ENCODE results near the gene SNX7.

Gene SNX7

DNA sequence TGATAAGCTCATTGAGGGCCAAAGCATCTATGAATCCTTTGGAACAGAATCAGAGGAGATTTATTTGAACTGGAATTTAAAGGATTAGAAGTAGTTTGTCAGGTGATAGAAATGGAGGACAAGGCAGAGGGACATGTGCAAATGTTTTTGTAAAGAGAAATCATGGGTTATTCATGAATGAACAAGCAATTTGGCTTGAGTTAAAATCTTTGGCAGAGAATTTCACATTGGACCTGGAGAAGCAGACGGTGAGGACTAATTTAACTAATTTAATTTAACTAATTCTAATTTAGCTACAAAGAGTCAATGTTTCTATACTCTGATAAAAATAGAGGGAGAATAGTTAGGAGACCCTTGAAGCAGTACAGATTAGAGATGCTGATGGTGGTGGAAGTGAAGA lies 36.3 kb downstream of the SNX7 start:
- no peak for DNase-seq (ENCODE audit: low spot score)

DNA sequence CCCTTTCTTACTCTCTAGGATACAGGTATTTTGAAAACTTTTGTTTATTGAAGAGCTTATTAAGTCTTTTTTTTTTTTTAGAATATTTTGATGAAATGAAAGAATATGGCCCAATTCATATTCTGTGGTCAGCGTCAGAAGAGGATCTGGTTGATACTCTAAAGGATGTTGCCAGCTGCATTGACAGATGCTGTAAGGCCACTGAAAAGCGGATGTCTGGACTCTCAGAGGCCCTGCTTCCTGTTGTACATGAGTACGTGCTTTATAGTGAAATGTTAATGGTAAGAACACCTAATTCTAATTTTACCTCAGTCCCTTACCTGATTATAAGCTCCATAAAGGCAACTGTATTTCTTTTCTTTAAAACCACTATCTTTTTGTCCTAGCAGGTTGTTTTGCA lies 37.1 kb downstream of the SNX7 start:
- no peak for DNase-seq (ENCODE audit: low spot score)

DNA sequence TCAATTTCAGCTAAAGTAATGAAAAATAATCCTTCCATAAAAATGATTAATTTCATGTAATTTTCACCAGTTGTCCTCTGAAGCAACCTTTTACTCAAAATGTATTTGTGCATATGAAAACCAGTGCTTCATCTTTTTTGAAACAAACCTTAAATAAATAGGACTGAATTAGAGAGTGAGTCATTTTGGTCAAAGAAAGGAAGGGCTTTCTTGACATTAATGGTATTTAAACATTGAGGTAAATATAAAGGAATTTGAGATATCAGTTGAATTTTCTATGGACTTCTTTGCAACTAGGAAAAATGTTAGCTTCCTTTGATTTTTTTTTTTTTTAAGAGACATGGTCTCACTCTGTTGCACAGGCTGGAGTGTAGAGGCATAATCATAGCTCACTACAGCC lies 38.7 kb downstream of the SNX7 start:
- no peak for DNase-seq (ENCODE audit: low spot score)

DNA sequence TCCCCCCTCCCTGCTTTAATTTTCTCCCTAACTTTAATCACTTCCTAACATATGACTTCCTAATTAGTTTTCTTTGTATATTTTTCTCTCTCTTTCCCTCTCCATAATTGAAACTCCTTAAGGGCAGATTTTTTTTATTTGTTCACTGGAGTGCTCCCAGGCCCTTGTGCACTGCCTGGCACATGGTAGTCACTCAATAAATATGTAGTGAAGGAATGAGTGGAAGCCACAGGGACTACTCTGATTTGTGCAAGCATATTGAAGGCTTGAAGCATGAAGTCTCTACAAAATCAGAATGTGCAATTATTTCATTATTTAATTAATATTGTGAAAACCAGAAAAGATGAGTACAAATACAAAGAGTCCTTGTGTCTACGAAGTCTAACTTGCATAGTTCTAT lies 41.5 kb downstream of the SNX7 start:
- DNase-seq (ENCODE audit: low spot score): no peak

DNA sequence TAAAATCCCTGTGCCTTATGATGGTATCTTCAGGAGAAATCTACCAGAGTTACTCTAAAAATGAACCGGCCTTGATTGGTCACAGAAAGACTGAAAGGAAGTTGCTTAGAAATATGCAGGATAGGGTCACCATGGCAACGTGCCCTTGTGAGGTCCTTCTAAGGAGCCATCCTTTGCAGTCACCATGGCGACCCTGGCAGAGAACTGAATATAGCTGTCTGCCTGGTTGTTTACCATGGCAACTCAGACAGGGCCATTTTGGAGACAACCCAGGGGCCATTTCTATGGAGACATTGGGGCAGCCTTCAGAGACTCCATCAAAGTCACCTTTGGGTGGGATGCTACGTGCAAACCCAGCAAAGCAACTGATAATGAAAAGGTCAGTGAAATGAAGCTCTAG lies 43.0 kb downstream of the SNX7 start:
- DNase-seq (ENCODE audit: low spot score): no peak

DNA sequence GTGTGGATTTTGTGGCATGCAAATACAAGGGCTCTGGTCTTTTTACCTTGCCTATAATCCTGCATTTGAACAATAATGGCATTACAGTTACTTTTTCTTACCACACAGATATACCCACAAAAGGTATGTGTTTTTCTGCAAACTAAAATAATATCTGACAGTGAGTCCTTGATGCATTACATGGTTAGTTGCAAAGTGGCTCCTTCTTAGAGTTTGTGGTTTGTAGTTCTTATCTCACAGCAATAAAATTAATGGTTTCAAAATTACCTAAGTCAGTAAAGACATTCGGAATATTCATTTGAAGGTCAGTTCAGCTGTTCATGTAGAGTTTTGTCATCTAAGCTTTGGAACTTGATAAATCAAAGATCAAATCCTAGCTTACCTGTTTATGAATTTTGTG lies 43.5 kb downstream of the SNX7 start:
- no peak for DNase-seq (ENCODE audit: low spot score)

DNA sequence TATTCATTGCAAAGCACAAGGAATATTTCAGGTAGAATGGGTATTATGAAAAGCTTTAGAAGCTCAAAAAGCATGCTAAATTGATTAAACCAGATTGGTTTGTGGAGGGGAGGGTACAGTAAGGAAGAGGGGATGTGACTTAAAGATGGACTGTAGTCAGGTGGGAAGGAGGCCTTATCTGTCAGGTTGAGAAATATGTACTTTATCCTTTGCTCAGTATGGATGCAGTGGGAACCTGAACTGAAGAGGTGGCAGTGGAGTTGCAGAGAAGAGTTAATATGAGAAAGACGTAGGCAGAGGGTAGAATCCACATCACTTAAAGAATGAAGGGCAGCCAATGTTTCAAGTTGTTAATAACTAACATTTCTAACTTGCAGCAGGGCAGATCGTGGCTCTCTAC lies 44.1 kb downstream of the SNX7 start:
- DNase-seq (ENCODE audit: low spot score): no peak

DNA sequence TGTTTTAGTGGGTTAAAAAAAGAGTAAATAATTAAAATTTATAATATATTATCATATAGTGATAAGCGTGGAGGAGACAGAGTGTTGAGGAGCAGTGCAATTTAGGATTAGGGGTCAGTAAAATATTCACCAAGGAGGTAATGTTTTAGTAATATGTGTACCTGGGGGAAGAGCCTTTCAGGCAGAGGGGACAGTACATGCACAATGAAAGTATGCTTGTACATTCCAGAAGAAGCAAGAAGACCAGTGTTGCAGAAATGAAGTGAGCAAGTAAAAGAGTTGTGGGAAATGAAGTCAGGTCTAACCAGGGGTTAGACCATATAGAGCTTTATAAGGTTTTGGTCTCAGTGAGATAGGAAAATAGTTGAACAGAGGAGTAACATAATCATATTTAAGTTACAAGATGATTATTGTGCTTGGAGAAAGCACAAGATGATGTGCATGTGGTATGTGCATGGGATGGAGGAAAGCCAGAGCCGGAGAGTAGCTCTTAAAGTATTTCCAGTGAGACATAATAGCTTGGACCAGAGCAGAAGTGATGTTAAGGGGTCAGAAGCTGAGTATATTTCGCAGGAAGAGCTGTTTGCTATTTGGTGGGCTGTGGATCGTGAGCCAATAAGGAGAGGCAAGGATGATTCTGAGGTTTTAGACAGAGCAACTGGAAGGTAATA lies 44.8 kb downstream of the SNX7 start:
- DNase-seq (ENCODE audit: low spot score): no peak

DNA sequence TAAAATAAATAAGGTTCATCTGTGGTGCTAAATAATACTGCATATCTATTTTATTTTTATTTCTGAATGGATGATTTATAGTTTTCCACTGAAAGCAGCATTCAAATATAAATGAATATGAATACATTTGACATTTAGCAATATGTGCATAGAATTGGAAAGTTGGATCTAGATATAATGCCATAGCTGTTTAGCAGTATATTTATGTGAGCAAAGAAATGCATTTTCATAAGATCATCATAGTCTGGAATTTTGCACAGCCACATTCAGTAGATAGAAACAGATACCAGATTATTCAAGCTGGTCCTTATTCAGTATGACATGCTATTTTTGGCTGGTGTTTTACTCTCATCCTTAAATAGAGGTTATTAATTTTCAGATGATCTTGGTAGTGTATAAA lies 46.0 kb downstream of the SNX7 start:
- DNase-seq (ENCODE audit: low spot score): no peak

DNA sequence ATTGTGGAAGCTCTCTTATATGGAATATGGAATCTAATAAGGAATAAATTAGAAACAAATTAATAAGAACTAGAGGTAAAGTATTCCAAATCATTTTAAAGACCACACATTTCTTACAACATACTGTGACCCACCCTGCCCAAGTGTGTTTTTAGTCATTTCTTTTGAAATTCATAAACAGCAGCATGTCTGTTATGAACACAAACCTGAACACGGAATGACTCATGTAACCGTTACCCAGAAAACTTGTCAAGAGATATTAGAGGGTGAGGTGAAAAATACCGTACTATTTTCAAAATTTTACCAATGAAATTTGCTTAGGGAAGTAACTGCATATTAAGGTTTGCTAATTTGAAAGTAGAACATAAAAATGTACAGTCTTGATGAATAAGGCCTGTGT lies 48.4 kb downstream of the SNX7 start:
- no peak for DNase-seq (ENCODE audit: low spot score)

DNA sequence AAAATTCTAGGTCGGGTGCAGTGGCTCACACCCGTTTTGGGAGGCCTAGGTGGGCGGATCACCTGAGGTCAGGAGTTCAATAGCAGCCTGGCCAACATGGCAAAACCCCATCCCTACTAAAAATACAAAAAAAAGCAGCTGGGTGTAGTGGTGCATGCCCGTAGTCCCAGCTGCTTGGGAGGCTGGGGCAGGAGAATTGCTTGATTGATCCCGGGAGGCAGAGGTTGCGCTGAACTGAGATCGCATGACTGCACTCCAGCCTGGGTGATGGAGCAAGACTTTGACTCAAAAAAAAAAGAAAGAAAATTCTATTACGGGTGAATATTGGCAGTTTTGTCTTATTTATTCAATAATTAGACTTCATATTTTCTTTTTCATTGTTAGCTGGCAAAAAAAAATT lies 62.1 kb downstream of the SNX7 start:
- DNase-seq (ENCODE audit: low spot score): no peak

DNA sequence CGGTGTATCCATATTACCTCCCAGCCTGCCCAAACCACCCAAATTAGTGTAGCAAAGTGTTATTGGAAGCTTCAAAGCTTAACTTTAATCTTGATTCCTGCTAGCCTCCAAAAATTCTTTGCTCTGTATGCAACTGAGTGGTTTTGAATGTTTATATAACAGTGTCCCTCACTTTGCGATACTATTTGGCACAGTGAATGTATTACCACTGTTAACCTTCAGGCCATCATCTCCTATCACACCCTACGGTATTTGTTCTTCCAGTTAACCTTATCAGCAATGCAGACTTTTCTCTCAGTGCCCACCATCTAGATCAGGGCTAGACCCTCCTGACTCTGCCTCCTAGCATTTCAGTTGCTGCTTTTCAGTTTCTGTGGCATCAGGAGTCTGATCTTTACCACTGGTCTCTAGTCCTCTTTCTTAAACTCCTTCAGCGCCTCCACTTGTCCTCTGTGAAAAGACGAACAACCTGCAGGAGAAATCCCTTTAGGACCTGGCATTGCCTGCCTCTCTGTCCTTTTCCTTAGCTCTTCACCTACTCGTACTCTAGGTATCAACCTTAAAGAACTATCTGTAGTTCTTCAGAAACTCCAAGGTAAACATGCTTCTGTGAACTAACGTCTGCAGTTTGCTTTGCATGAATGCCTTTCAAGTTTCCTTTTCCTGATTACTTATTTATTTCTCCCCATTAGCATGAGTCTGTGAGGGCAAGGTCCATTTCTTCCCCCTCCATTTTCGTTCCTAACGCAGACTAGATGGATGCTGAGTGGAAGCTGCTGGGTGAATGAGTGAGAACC lies 71.7 kb downstream of the SNX7 start:
- DNase-seq (ENCODE audit: low spot score): no peak

DNA sequence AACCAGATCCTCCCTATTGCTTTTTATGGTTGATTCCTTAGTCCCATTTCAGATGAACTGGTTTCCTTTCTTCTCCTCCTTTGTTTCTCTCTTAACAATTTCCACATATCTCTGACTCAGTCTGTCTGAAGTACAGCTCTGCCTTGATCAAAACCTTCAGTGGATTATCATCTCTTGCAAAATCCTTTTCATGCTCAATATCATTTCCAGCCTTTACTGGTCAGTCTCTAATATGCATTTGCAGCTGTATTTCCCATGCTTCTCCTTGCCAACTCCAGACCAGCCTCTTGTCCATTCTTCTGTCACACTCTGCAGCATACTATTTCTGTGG lies 72.2 kb downstream of the SNX7 start:
- DNase-seq (ENCODE audit: low spot score): no peak

DNA sequence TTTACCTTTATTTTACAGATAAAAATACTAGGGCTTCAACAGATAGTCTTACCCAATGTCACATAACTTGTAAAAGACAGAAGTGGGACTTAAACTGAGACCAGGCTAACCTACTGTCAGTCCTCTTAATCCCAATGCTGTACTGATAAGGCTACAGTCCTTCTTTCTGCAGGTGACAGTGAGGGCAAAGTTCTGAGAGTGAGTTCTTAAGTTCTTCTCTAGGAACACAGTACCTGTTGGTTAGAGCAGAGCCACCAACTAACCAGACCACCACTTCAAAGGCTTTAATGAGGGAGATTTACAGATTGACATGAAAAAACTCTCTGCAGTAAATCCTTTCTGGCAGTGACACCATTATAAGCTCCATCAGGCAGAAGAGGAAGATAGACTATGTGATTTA lies 74.2 kb downstream of the SNX7 start:
- DNase-seq (ENCODE audit: low spot score): no peak

DNA sequence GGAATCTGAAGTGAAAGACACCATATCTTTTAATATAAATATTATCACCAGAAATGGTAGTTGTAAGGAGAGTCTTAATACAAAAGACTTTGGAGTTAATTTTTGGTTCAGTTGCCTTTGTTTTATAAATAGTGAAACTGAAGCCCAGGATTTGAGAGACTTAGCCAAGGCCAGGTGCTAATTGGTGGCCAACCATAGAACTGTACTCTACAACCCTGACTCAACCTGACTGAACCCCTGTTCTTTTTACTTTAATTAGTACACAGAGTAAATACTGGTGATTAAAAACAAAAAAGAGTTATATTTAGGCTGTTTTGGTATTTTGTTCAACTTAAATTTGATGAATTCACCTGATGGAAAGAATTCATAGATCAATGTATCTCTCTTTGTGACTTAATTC lies 76.3 kb downstream of the SNX7 start:
- DNase-seq (ENCODE audit: low spot score): no peak

DNA sequence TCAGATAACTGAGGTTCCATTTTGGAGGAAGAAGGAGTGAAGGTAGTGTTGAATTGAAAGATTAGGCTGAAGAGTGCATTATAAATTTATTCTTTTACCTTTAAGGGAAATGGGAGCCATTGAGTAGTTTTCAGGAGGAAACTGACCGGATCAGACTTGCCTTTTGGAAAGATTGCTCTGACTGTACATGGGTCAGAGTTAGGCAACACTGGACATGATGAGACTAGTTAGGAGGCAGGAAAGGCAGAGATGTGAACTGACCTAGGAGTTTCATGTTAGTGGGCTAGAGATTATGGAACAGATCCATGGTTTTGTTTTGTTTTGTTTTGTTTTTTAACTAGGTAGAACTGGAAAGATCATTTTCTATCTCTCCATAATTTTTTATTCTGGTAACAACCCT lies 78.2 kb downstream of the SNX7 start:
- DNase-seq (ENCODE audit: low spot score): no peak

DNA sequence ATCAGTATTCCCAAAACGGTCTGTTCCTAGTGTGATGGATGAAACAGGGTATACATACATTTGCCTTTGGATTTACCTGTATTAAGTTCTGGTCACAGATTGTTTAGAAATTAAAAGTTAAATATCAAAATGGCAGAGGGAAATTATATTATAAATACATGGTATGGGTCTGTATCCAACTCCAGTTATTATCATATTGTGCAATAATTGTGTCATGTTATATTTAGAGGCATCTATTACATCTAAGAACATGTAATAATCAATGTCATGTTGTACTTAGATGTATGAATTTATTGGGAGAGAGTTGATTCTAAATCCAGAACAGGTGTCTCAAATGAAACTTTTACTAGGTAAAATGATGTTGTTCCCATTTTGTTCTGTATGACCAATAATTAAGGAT lies 79.6 kb downstream of the SNX7 start:
- DNase-seq (ENCODE audit: low spot score): no peak

DNA sequence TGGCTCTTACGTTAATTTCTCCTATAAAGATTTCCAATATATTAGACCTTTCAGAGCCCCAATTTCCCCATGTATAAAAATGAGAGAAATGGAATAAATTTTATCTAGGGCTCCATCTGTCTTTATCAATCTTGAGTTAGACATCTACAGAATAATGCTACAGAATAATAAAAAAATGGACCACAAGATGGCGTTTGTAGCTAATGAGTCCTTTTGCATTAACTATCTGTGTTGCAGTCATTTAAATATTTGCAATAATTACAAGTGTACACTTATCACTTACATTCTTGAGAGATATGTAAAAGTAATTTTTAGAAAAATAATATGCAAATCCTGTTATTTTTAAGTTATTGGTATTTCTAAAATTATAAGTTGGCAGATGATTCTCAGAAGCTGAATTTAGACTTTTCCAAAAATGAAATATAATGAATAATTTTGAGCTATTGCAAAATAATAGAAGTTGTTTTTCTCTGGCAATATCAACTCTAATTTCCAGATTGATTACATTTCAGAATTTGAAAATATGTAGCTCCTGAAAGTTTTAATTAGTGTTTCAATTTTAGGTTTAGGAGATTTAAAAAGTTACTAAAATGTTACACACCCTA lies 87.7 kb downstream of the SNX7 start:
- DNase-seq (ENCODE audit: low spot score): peak; percentile 20

DNA sequence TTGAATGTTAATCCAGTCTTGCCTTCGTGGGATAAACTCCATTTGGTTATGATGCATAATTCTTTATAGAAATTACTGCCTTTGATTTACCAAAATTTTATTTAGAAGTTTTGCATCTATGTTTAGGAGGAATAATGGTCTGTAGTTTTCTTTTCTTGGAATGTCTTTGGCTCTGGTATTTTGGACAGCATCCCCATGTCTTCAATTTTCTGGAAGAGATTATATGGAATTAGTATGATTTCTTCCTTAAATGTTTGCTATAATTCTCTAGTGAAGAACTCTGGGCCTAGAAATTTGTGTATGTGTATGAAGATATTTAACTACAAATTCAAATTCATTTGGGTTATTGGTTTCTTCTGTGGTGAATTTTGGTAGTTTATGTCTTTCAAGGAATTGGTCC lies 92.7 kb downstream of the SNX7 start:
- DNase-seq (ENCODE audit: low spot score): no peak

DNA sequence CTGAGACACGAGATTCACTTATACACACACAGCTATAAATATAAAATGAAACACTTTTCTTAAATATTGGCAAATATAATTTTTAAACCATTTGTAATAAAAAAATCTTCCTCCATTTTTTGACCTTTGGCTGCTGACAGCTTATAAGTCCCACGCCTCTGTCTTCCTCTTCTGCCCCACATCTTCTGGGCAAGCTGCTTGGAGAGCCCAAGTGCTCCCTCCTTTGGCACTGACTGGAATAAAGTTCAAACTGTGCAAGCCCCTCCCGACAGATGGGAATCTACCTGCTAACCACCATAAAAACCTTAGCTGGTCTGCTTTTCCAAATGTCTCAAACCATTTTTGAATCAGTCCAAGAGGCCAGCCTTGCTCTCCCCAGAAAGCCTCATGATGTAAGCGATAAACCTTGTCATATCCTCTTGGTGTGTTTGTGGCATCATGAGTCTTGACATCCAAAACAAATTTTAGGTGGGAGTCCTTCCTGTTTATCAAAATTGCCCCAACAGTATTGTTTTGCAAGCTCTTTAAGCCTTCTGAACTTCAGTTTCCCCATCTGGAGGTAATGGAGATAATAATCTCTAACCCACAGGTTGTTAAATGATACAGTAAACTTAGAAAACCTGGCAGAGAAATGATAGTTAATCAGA lies 99.8 kb downstream of the SNX7 start:
- DNase-seq (ENCODE audit: low spot score): no peak

DNA sequence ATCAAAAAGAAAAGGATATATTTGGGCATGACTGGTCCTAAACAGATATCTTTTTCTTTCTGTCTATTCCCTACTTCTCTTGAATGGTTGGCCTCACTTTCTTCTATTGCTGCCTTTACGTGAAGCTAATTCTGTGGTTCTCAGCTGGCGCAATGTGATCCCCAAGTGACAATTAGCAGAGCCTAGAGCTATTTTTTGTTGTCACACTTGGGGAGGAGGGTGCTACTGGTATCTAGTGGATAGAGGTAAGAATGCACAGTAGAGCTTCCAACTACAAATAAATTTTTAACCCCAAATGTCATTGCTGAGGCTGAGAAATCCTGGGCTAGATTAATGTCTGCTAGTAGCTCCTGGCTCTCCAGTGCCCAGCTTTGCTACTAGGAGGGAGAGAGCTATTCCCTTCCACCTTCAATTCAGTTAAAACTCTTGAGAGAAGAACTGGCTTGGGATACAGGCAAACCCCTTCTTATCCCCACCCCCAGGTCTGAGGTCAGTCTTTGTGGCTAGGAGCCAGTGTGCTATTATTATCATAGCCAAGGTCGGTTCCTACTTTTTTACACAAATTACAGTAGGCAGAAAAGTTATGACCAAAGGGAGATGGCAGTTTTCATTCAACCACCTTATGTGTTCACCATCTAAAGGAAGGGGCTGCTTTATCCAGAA lies 102.1 kb downstream of the SNX7 start:
- DNase-seq (ENCODE audit: low spot score): no peak

DNA sequence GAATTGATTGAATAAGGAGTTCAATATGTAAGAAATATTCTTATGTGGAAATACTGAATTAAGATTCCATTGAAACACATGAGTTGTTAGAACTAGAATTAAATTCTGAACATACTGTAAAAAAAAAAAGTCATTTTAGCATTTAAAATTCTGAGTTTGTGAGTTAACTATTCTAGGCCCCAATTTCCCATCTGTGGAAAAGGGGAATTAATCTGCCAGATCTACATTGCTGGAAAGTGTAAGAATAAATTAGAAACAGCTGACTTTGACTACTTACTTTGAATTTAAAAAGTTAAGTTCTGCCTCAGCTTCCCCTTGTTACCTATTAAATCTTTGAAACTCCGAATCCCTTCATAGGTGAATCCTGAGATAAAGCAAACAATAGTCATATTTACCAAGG lies 103.0 kb downstream of the SNX7 start:
- DNase-seq (ENCODE audit: low spot score): no peak

DNA sequence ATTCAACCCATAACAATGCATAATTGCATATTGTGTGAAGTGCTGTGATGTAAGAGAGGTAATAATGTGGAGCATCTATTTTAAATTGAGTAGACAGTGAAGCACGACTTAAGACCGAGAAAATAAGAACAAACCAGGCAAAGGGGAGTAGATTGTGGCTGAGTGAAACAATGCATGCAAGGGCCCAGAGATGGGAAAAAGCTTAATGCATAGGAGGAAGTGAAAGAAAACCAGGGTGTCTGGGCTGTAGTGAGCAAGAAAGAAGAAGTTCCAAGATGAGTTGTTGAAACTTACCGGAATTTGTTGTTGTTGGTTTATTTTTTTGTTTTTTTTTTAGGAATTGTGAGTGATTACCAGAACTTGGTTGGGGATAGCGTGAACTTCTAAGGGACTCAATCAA lies 104.7 kb downstream of the SNX7 start:
- DNase-seq (ENCODE audit: low spot score): no peak

All from kidney capillary endothelial cell (primary cell).